HG03558 (cell line): Measurements from ENCODE around the gene TRIM66.

ENCODE experiments used
- ATAC-seq: cut with Tn5 transposase; IDR thresholded peaks from one replicate; pipeline ENCODE4 v1.9.1; 2021; ENCODE audit warnings: moderate number of reproducible peaks; ENCODE audit not compliant: unreplicated experiment; ENCODE audit errors: extremely low read depth

Gene TRIM66

GRCh38 chr11:8682303-8683114 lies at the start of gene TRIM66, which contains the start of gene RPL27A:
Gene TRIM66, minus strand, starts transcription at chr11:8682665. Its CDS starts 10,391 bp downstream, at chr11:8672274.
Gene RPL27A, plus strand, starts transcription at chr11:8682792. Its CDS starts 22 bp downstream, at chr11:8682814.
- ATAC-seq, result peak; percentile 73

- no peak for ATAC-seq
Observed at GRCh38 chr11:8731647-8732323, 49.3 kb upstream of the TRIM66 start.

DNA sequence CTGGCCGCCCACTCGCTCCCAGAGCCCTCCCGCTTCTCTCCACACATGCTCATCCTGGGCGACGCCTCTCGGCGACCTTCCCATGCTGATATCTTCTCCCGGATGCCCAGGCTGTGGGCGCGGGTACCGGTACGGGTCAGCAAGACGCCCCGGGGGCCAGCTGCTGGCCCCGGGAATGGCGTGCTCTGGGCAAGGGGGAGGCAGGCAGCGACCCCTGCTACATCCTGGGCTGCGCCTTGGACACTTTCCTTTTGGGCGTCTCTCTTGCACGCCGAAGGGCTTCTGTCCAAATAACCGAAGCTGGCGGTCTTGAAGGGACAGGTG lies 48.2 kb upstream of the TRIM66 start:
- no peak for ATAC-seq

GRCh38 chr11:8729837-8730696 lies 47.6 kb upstream of the TRIM66 start:
- ATAC-seq, result no peak

DNA sequence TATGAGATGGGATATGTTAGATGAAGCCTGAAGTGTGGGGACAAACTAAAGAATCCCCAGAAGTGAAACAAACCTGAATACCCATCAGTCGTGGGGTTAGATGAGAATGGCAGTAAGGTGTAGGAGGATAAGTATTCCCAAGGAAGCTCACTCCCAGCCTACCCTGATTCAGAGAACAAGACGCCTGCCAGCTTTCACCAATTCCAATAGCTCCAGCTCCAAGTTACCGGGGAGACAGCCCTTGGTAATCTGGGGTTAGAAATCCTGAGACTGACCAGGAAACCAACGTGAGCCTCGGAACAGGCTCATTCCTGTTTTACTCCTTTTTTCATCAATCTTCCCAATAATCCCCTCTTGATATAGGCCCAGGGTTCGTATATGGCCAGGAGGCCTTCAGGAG lies 46.6 kb upstream of the TRIM66 start:
- ATAC-seq, result no peak

DNA sequence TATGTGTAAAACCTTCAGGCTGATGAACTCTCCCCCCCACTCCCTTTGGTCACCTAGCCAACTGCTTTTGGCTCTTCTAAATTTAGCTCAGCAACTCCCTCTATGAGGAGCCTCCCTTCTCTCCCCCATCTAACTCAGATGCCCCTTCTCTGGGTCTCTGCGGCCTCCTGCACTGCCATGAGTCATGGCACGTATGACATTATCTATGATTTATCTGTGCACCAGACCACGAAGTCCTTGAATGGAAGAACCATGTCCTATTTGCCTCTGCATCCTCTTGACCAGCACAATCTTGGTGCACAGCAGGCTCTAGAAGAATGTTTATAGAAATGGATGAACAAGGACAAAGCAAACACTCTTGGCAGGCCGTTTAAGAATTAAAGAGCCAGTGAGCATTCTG lies 46.1 kb upstream of the TRIM66 start:
- ATAC-seq, result no peak

DNA sequence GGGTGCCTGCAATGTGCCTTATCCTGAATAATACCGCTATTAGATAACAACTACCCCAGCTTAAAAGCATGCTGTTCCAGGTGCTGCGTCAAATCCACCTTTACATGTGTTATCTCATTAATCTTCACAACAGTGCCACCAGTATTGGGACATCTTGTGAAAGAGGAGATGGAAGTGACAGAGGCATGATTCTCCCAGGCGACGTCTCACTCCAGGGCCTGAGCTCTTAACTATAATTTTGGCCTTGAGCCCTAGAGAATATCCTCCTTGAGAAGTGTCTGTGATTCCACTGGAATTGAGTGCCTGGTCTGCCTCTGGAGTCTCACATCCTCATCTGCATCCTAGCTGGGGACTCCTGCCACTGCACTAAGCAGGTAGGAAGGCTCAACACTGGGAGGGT lies 43.9 kb upstream of the TRIM66 start:
- ATAC-seq, result no peak

DNA sequence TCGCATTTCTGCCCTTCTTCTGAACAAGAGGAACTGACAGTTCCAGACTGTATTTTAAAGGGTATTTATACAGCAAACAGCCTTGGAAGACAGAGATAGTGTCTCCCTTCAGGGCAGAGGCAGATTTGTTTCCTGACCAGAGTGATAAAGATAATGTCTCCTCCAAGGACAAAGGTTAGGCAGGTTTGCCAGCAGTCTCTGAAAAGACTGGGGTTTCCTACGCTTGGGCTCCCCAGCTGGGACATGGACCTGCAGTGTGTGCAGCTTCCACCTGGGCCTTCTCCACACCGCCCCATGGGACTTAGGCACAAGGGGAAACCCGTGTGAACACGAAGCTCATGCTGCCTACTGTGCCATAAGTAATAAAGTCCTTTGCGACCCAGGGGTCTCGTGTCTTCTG lies 42.2 kb upstream of the TRIM66 start:
- ATAC-seq, result no peak

DNA sequence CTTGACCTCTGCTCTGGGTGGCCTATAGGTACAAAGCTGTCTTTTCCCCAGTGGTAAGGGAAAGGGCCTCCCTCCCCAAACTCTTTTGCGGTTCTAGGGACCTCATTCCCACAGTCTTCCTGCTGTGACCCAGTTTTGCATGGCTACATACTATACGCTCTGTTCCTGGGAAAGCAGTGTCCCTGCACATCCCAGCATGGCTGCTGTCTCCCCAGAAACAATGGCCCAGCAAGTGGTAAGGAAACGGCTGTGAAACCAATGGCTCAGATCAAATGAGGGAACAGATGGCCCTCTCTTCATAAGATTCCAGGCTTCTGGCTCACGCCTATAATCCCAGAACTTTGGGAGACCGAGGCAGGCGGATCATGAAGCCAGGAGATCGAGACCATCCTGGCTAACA lies 41.2 kb upstream of the TRIM66 start:
- ATAC-seq, result no peak

- ATAC-seq, result no peak
Observed at GRCh38 chr11:8722809-8723208, 40.3 kb upstream of the TRIM66 start.

DNA sequence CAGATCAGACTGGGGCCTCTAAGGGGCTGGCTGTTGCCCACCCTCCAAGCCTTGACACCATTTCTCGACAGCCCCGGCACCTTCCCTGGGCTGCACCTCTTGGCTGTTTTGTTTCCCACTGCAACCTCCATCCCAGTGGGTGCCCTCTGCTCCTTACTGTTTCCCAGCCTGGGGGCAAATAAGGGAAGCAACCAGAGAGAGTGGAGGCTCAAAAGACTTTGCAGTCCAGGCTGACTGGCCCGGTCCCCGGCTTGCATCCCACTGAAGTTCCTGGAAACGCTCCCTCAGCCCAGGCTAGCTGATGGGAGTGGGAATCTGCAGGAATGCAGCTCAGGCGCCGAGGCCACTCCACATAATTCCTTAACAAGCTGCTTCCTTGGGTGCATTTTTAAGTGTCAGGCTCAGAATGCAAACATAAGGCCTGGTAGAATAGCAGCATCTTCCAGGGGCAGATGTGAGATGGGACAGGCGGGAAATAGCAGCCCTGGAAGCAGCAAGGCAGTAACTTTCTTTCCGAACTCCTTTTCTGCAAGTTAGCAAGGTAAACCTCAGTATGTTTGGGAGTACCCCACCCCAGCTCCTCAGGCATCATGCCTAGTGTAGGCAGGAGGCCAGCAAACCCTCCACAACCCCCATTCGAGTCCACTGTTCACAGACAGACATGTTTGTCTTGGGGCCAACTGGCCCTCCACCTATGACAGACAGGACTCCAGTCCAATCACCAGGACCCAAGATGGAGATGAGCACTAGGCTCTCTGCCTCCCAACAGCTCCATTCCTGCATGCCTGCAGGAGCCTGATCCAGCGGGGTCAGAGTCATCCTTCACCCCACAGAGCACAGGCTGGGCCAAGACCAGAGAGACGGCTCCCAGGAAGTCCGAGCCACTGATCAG lies 39.4 kb upstream of the TRIM66 start:
- no peak for ATAC-seq

- ATAC-seq, result no peak
Observed at GRCh38 chr11:8720868-8721608, 38.6 kb upstream of the TRIM66 start.

- no peak for ATAC-seq
Observed at GRCh38 chr11:8720352-8720751, 37.9 kb upstream of the TRIM66 start.

GRCh38 chr11:8719721-8720120 lies 37.3 kb upstream of the TRIM66 start:
- no peak for ATAC-seq

- no peak for ATAC-seq
Observed at GRCh38 chr11:8719211-8719649, 36.8 kb upstream of the TRIM66 start.

DNA sequence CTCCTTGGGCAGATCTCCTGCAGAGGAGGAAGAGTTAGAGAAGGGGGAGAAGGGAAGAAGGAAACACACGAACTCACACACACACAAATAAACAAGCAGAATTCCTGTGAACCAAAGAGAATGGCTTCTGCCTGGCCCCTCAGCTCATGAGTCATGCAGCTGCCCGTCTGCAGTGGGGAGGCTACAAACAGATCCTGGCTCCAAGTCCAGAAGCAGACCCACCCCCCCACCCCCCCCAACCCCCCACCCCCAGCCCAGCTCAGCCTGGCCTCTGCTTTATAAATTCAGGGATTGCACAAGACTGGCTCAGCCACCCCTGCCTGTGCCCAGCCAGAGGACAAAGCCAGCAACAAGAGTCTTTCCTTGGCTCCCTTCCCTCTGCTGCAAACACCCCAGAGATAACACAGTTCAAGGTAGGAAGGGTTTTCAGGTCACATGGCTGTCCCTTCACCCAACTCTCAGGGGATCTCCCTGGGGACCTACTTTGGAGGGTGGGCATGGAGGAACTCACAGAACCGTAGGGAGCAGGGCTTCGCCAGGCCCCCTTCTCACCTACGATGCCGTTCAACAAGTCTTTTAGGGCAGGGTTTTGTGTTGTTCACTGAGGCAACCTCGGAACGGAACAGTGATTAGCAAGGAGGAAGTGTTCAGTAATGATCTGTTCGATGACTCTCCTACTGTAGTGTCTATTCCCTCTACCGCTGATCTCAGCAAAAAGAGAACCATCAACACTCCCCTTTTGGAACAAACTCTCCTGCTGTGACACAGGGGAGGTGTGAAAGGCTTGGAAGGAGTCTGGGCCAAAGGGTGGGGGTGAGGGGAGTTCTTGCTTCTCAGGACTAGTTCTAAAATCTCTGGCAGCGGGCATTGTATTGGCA lies 35.6 kb upstream of the TRIM66 start:
- no peak for ATAC-seq

DNA sequence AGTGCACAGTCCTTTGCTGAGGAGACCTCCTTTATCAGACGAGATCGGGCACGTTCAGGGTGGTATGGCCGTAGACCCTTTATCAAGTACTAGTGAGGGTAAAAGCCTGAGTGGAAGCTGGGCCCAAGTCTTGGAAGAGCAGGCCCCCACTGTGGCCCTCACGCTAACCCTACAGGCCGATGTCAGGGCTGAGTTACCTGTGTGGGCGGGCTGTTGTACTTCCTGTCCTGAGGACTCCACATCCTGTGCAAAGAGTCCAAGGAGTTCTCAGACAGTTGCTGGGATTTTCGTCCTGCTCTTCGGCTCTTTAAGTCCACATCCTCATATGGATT lies 35.0 kb upstream of the TRIM66 start:
- no peak for ATAC-seq

- ATAC-seq, result no peak
Observed at GRCh38 chr11:8715501-8715900, 33.0 kb upstream of the TRIM66 start.
